Cardiac fibroblast (primary cell): ENCODE data around the gene LAMA2.

Source experiments
- DNase-seq, 2 donors: peaks; one replicate each; pipeline versions ENCODE4 v3.0.0 to v3.0.0-alpha.2; 2010; ENCODE audit warnings: low read depth in 2 of 2
- H3K4me3 ChIP-seq, 2 donors: replicated peaks in 1 of 2; 1 replicate in 1 of 2; 2 replicates in 1 of 2; pipeline ENCODE4 v1.5.1; 2011; ENCODE audit warnings: low read depth in 2 of 2, low read length in 2 of 2, mild to moderate bottlenecking in 2 of 2, moderate library complexity in 1 of 2
- TF ChIP-seq, protein P1 (sequence below): IDR thresholded peaks from one replicate; pipeline ENCODE4 v1.5.1; 2011; ENCODE audit warnings: low read depth, mild to moderate bottlenecking, low read length, inconsistent platforms

LAMA2 gene

DNA sequence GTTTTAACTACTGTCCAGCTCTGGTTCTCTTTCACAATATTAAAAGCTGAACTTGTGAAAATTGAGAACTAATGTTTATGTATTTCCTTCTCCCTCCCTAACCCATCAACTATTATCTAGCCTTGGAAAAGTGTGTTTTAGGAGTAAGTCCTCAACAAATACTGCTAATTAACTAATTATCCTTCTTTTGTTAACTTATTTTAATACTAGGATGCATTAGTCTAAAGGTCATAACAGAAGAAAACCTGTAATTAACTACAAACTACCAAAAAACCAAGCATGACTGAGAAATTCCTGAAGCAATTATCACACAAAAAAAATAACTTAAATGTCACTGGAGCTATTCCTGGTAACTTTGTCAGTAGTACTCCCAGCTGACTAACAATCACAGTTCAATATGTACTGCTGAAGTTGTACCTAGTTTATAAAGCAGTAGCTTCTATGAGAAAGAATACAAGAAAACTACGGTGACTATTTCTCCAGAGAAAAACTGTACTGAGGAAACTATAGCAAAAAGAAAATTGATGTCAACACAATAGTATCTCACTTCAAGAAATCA lies 301.9 kb downstream of the LAMA2 start:
- no peak overlapping the region for H3K4me3 ChIP-seq
- TF ChIP-seq, protein P1, sequence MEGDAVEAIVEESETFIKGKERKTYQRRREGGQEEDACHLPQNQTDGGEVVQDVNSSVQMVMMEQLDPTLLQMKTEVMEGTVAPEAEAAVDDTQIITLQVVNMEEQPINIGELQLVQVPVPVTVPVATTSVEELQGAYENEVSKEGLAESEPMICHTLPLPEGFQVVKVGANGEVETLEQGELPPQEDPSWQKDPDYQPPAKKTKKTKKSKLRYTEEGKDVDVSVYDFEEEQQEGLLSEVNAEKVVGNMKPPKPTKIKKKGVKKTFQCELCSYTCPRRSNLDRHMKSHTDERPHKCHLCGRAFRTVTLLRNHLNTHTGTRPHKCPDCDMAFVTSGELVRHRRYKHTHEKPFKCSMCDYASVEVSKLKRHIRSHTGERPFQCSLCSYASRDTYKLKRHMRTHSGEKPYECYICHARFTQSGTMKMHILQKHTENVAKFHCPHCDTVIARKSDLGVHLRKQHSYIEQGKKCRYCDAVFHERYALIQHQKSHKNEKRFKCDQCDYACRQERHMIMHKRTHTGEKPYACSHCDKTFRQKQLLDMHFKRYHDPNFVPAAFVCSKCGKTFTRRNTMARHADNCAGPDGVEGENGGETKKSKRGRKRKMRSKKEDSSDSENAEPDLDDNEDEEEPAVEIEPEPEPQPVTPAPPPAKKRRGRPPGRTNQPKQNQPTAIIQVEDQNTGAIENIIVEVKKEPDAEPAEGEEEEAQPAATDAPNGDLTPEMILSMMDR = no peak
- DNase-seq = peak in 1 of 2 donors; percentile 54

DNA sequence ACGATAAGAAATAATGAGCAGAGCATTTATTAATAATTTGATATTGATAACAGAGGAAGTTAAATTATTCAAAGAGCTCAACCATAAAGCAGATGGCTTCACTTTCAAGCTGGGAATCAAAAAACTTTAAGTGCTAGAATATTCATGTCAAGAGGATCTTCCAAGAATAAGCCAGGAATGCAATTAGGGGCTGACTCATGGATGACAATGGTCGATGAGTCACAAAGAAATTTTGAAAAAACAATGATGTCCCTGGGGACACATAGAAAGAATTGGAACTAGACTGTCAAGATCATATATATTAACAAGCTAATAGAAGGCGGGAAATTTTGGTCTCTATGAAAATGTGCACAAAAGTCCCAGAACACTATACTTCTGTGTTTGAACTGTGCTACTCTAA lies 304.1 kb downstream of the LAMA2 start:
- DNase-seq = peak; percentile 72 to 94
- no peak overlapping the region for H3K4me3 ChIP-seq
- TF ChIP-seq, protein P1 = no peak

DNA sequence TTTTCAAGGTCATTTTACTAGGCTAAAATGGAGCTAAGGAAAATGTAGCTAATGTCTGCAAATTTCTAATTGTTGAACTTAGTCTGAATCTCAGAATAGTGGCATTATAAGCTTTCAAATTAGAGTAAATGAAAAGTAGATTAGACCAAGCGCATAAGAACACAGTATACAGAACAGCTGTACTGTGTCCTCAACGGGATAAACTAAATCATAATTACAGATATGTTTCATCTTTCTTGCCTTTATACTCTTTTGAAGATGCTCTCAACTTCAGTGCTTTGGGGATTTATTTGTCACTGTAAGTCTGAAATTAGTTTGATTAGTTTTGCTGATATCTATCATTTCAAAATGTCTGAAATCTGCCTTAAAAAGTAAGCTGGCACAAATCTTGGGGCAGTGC lies 305.4 kb downstream of the LAMA2 start:
- TF ChIP-seq, protein P1 = no peak
- H3K4me3 ChIP-seq = no peak overlapping the region
- no peak for DNase-seq

DNA sequence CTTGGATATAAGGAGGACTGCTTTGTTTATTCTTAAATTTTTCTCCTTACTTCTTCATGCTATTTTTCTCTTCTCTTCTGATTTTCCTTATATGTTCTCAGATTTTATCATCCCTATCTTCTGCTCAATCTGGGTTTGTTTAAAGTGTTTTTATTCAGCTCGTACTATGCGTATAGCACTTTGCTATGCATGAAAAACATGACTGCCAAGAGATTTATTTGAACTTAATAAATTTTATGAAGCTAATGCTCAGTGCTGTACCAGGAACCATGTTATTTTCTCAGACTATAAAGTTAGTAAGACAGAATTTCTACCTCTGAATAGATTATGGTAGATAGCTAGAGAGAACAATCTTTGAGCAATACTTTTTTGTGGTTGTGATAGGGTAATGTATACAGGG lies 305.9 kb downstream of the LAMA2 start:
- TF ChIP-seq, protein P1 = no peak
- H3K4me3 ChIP-seq = no peak overlapping the region
- no peak for DNase-seq

DNA sequence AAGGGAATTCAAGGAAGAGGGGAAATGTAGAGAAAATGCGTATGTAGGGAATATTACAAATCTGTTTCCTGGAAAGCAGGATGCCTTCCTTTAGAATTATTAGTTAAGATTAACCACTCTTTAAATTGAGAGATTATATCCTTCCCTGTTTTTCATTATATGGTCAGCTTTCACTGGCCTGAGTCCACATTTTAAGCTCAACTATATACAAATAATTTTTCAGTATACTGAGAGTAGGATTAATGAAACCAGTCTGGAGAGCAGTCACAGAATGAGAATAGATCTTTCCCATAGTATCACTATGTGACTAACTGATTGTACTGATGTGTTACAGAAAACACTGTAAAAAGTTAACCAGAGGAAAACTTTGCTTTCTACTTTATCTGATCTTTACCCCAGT lies 306.3 kb downstream of the LAMA2 start:
- TF ChIP-seq, protein P1 = no peak
- H3K4me3 ChIP-seq = no peak overlapping the region
- DNase-seq = no peak

DNA sequence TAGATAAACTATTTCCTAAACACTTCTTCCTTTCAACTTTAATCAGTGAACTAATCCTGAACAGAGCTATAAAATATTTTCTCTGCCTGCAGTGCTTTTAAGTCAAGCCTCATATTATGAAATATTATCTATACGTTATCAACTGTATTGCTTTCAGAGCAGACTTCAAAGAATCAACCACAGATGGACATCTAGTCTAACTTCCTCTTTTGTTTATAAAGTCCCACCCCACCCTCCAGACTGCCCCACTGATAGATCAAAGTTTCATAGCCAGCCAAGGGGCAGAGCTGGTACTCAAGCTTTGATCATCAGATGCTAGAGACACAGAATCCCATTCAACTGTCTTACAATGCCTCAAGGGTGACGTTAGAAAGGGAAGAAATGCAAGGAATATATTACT lies 308.3 kb downstream of the LAMA2 start:
- DNase-seq = no peak
- no peak overlapping the region for H3K4me3 ChIP-seq
- TF ChIP-seq, protein P1 = no peak

DNA sequence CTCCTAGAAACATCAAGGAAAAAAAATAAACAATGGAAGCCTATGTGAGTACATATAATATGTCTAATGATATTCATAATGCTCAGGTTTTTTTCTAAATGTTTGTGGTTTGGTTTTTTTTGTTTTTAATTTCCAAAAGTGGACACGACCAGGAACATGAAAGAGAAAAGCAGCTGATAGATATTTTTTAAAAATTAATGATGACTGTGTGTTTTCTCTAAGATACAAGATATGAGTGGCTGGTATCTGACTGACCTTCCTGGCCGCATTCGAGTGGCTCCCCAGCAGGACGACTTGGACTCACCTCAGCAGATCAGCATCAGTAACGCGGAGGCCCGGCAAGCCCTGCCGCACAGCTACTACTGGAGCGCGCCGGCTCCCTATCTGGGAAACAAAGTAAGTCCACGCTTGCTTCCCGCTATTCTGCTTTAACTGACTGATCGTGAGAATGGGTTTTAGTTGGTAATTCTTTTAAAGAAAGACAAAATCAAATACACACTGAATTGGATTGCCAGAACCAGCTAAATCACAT lies 309.6 kb downstream of the LAMA2 start:
- TF ChIP-seq, protein P1 = no peak
- no peak overlapping the region for H3K4me3 ChIP-seq
- no peak for DNase-seq
